ENCODE data around the gene SPTBN1. TPM values are rescaled to one million over a fixed set of nuclear protein-coding genes. Genes with fewer than 3 reads are reported as not detected.

SPTBN1 gene
- total RNA-seq, 1 experiment from 2014 or later: 202 TPM

GRCh38 chr2:54669677-54670484, 213.8 kb downstream of the SPTBN1 start:
- DNase-seq (peak; percentile 55), ATAC-seq (no peak)
- H3K4me2 ChIP-seq (ENCODE audit: low read length): no peak overlapping the region
- no TSS peak for BruUV-seq (replicated peaks)
- peaks cover 51% of the 10 kb centered on the region for H3K36me3 ChIP-seq (ENCODE audit: low read depth, low read length)
- no peak overlapping the region for H2AFZ ChIP-seq (ENCODE audit: low read length)
- ChIA-PET POLR2A (ENCODE audit: unreplicated experiment) (no interaction called here), CTCF (no interaction called here)
- H3K79me2 ChIP-seq (ENCODE audit: low read length): no peaks in the 10 kb centered on the region
- H3K9me3 ChIP-seq (ENCODE audit: low read length): no peaks in the 10 kb centered on the region
- TF ChIP-seq EZH2phosphoT487 (IDR thresholded peaks at IDR 0.05; ENCODE audit: borderline replicate concordance, low read length): no peak
- TF ChIP-seq, protein P1, sequence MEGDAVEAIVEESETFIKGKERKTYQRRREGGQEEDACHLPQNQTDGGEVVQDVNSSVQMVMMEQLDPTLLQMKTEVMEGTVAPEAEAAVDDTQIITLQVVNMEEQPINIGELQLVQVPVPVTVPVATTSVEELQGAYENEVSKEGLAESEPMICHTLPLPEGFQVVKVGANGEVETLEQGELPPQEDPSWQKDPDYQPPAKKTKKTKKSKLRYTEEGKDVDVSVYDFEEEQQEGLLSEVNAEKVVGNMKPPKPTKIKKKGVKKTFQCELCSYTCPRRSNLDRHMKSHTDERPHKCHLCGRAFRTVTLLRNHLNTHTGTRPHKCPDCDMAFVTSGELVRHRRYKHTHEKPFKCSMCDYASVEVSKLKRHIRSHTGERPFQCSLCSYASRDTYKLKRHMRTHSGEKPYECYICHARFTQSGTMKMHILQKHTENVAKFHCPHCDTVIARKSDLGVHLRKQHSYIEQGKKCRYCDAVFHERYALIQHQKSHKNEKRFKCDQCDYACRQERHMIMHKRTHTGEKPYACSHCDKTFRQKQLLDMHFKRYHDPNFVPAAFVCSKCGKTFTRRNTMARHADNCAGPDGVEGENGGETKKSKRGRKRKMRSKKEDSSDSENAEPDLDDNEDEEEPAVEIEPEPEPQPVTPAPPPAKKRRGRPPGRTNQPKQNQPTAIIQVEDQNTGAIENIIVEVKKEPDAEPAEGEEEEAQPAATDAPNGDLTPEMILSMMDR (conservative IDR thresholded peaks at IDR 0.05; ENCODE audit: low read depth, low read length): no peak
- no peak for TF ChIP-seq EZH2 (IDR thresholded peaks at IDR 0.05; ENCODE audit: low read length, unreplicated experiment)
- no peak overlapping the region for H3K9ac ChIP-seq (ENCODE audit: low read length)
- no peak overlapping the region for H3K4me3 ChIP-seq (ENCODE audit: low read length)
- H4K20me1 ChIP-seq (ENCODE audit: low read length): no peaks in the 10 kb centered on the region
- peaks cover 28% of the 10 kb centered on the region for H3K4me1 ChIP-seq (ENCODE audit: insufficient read depth, low read length)
- H3K9me2 ChIP-seq (replicated peaks; ENCODE audit: low read length): no peaks in the 10 kb centered on the region
- H3F3A ChIP-seq (ENCODE audit: low read length, unreplicated experiment): no peaks in the 10 kb centered on the region
- intact Hi-C loops (cut with micrococcal nuclease): loop anchor here (5.0 kb wide), 2 partner anchors 32 to 167 kb away; no protein-coding TSS in a partner anchor
- H3K27me3 ChIP-seq (ENCODE audit: low read length): no peaks in the 10 kb centered on the region
- no peak overlapping the region for H3K27ac ChIP-seq (ENCODE audit: low read length)

GRCh38 chr2:54670485-54671009, 214.4 kb downstream of the SPTBN1 start:
- H3K4me3 ChIP-seq (ENCODE audit: low read length): no peak overlapping the region
- H3K4me2 ChIP-seq (ENCODE audit: low read length): no peak overlapping the region
- CTCF ChIA-PET: no interaction called here
- DNase-seq: no peak
- H3K36me3 ChIP-seq (ENCODE audit: low read depth, low read length): peaks cover 45% of the 10 kb centered on the region
- peaks cover 22% of the 10 kb centered on the region for H3K4me1 ChIP-seq (ENCODE audit: insufficient read depth, low read length)
- H3K9me3 ChIP-seq (ENCODE audit: low read length): no peaks in the 10 kb centered on the region
- H4K20me1 ChIP-seq (ENCODE audit: low read length): no peaks in the 10 kb centered on the region
- intact Hi-C loops (cut with micrococcal nuclease): no loop called here
- H3K9me2 ChIP-seq (replicated peaks; ENCODE audit: low read length): no peaks in the 10 kb centered on the region
- no peak overlapping the region for H2AFZ ChIP-seq (ENCODE audit: low read length)
- no peak for ATAC-seq
- TF ChIP-seq EZH2phosphoT487 (IDR thresholded peaks at IDR 0.05; ENCODE audit: borderline replicate concordance, low read length) (no peak), EZH2 (IDR thresholded peaks at IDR 0.05; ENCODE audit: low read length, unreplicated experiment) (no peak)
- TF ChIP-seq, protein P1 (conservative IDR thresholded peaks at IDR 0.05; ENCODE audit: low read depth, low read length): no peak
- BruUV-seq (replicated peaks): no TSS peak
- no peaks in the 10 kb centered on the region for H3K27me3 ChIP-seq (ENCODE audit: low read length)
- POLR2A ChIA-PET (ENCODE audit: unreplicated experiment): no interaction called here
- H3F3A ChIP-seq (ENCODE audit: low read length, unreplicated experiment): no peaks in the 10 kb centered on the region
- no peak overlapping the region for H3K9ac ChIP-seq (ENCODE audit: low read length)
- no peaks in the 10 kb centered on the region for H3K79me2 ChIP-seq (ENCODE audit: low read length)
- no peak overlapping the region for H3K27ac ChIP-seq (ENCODE audit: low read length)

GRCh38 chr2:54671010-54671409, 214.9 kb downstream of the SPTBN1 start:
- no peak for ATAC-seq
- no peaks in the 10 kb centered on the region for H4K20me1 ChIP-seq (ENCODE audit: low read length)
- H3K36me3 ChIP-seq (ENCODE audit: low read depth, low read length): peaks cover 40% of the 10 kb centered on the region; the same call in 1 of the 2 replicates
- H3K4me3 ChIP-seq (ENCODE audit: low read length): no peak overlapping the region
- no peak overlapping the region for H3K9ac ChIP-seq (ENCODE audit: low read length)
- H3K9me3 ChIP-seq (ENCODE audit: low read length): no peaks in the 10 kb centered on the region
- no peak for DNase-seq
- H3K27me3 ChIP-seq (ENCODE audit: low read length): no peaks in the 10 kb centered on the region
- intact Hi-C loops (cut with micrococcal nuclease): no loop called here
- BruUV-seq (replicated peaks): no TSS peak
- CTCF ChIA-PET: no interaction called here
- POLR2A ChIA-PET (ENCODE audit: unreplicated experiment): no interaction called here
- H3F3A ChIP-seq (ENCODE audit: low read length, unreplicated experiment): no peaks in the 10 kb centered on the region
- no peak overlapping the region for H3K4me2 ChIP-seq (ENCODE audit: low read length)
- H3K79me2 ChIP-seq (ENCODE audit: low read length): no peaks in the 10 kb centered on the region
- no peaks in the 10 kb centered on the region for H3K9me2 ChIP-seq (replicated peaks; ENCODE audit: low read length)
- TF ChIP-seq, protein P1 (conservative IDR thresholded peaks at IDR 0.05; ENCODE audit: low read depth, low read length): no peak
- TF ChIP-seq EZH2 (IDR thresholded peaks at IDR 0.05; ENCODE audit: low read length, unreplicated experiment) (no peak), EZH2phosphoT487 (IDR thresholded peaks at IDR 0.05; ENCODE audit: borderline replicate concordance, low read length) (no peak)
- peaks cover 17% of the 10 kb centered on the region for H3K4me1 ChIP-seq (ENCODE audit: insufficient read depth, low read length)
- H2AFZ ChIP-seq (ENCODE audit: low read length): no peak overlapping the region
- no peak overlapping the region for H3K27ac ChIP-seq (ENCODE audit: low read length)

Data from PC-3 (cell line).